GM19452 (cell line): ENCODE results near the gene CYP2A13.
"Not testable (repeated sequence)": the region's sequence is repeated elsewhere in the genome, so short reads cannot be mapped to it uniquely, and the experiment has no call there.

ENCODE experiments used
- ATAC-seq: cut with Tn5 transposase; IDR thresholded peaks from one replicate; pipeline ENCODE4 v1.9.1; 2021; ENCODE audit not compliant: unreplicated experiment

CYP2A13 gene

DNA sequence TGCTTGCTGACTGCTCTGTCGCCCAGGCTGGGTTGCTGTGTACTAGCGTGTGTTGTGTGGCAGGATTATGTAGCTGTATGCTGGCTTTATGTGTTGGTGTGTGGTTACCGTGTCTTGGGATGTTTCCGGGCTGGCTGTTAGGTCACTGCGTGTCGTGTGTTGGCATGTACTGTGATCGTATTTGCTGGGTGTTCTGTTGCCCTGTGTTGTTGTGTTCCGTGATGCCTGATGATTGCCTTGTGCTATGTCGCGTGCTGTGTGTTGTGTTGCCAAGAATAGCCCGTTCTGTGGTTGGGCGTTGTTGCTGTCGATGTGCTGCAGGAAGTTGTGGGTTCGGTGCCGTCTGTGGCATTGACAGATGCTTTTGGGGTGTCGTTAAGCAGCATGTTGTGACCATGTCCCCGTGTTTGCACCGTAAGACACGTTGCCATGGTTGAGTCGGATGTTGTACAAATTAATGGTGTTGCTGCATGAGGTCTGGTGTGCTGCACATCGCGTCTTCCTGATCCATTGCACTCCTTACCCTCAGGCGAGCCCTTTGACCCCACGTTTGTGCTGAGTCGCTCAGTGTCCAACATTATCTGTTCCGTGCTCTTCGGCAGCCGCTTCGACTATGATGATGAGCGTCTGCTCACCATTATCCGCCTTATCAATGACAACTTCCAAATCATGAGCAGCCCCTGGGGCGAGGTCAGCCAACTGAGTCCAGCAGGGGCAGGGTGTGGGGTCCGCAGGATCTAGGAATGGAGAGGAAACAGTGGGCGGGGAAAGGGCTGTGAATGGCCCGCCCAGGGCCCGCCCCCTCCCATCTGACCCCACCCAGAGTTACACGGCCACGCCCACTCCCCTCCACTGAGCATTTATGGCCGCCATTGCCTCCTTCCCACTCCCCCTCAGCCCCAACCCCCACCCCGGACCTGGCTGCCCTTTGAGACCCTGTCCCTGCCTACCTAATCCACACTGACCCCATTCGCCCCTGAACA lies 33.0 kb downstream of the CYP2A13 start:
- not testable (repeated sequence) for ATAC-seq

DNA sequence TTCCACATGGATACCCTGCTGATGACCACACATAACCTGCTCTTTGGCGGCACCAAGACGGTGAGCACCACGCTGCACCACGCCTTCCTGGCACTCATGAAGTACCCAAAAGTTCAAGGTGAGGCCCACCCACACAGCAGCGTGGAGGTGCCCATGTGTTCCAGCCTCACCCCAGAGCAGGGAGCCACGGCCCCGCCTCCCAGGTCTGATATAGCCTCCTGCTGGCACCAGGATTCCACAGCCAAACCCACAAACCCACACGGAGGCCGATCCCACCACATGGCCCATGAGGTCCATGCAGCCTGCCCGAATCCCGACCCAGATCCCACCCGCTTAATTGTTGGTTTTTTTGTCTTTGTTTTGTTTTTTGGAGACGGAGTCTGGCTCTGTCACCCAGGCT lies 34.6 kb downstream of the CYP2A13 start:
- not testable (repeated sequence) for ATAC-seq

DNA sequence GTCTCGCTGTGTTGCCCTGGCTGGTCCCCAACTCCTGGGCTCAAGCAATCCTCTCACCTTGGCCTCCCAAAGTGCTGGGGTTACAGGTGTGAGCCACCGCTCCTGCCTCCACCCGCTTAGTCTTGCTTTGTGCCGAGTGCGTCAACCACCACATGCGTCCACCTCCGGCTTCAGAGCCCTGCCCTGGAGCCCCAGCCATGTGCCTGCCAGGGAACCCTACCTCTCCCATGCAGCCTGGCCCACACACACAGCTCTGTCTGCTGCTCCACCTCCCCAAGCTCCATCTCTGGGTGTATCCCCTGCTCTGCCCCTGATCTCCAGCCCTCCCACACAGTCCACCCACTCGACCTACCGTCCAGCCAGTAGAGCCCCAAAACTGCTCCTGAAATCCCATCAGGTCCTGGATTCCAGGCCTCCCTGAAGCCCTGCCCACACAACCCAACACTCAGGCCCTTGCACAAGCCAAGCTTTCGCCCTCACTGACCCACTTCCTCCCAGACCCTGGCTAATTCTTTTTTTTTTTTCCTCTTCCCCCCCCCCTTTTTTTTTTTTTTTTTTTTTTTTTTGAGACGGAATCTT lies 35.6 kb downstream of the CYP2A13 start:
- no peak for ATAC-seq

DNA sequence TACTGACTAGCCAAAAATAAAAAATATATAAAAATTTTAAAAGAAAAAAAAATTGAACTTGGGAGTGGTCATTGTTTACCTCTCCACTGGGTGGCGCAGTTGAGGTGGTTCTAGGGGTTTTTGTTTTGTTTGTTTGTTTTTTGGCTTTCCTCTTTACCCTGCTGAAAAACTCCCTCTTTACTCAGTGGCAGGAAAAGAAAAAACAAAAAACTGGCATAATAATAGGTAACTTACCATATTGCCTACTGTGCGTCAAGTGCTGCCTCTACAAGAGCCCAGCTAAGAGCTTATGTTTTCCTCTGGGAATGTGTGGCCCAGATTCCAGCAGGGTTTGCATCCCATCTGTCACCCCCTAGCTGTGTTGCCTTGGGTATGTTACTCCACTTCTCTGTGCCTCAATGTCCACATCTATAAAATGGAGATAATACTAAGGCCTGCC lies 38.5 kb downstream of the CYP2A13 start:
- ATAC-seq = not testable (repeated sequence)

DNA sequence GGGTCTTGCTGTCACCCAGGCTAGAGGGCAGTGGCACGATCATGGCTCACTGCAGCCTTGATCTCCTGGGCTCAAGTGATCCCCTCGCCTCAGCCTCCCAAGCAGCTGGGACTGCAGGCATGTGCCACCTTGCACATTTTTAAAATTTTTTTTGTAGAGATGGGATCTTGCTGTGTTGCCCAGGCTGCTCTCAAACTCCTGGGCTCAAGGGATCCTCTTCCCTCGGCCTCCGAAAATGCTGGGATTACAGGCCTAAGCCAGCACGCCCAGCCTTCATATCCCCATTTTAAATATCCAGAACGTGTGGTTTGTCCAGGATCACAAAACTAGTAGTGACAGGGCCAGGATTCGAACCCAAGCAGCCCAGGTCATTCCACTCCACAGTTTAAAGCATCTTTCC lies 39.1 kb downstream of the CYP2A13 start:
- not testable (repeated sequence) for ATAC-seq

DNA sequence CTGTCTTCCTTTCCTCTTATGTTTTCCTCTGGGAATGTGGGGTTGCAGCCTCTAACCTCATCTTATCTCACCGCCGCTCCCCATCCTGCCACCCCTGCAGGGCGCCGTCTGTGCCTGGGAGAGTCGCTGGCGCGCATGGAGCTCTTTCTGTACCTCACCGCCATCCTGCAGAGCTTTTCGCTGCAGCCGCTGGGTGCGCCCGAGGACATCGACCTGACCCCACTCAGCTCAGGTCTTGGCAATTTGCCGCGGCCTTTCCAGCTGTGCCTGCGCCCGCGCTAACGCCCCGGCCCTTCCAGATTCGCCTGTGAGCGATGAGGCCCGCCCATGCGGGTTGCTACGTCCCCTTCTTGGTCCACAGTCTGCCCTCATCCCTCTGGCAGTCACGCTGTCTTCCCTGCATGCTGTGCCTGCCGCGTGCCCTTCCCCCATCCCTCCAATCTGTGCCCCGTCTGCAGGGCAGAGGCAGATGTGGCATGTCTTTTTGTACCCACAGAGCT lies 39.6 kb downstream of the CYP2A13 start:
- ATAC-seq = not testable (repeated sequence)

DNA sequence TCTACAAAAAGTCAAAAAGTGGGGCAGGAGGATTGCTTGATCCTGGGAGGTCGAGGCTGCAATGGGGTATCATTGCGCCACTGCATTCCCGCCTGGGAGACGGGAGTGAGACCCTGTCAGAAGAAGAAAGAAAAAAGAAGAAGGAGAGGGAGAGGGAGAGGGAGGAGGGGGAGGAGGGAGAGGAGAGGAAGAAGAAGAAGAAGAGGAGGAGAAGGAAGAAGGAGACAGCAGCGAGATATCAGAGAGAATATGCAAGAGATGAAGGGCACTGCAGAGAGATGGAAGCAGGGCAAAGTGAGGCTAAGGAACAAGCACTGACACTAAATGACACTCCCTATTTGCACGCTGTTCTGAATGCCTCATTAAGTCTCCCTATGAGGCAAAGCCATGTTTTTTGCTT lies 40.4 kb downstream of the CYP2A13 start:
- ATAC-seq = no peak

DNA sequence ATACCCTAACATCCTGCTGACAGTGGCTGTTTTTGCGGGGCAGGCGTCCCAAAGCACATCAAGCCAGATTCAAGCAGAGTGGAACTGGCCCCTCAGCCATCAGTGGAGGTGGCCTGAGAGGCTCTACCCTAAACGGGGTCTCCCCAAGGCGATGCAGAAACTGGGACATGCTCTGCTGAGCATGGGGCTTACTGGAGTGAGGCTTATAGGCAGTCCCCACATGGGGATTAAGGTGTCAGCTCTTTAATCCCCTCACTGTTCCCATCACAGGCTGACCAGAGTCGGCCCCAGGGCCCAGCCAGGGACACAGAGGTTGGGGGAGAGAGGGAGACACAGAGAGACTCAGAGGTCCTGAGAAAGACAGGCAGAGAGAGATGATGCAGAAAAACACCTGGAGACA lies 42.9 kb downstream of the CYP2A13 start:
- ATAC-seq = no peak

DNA sequence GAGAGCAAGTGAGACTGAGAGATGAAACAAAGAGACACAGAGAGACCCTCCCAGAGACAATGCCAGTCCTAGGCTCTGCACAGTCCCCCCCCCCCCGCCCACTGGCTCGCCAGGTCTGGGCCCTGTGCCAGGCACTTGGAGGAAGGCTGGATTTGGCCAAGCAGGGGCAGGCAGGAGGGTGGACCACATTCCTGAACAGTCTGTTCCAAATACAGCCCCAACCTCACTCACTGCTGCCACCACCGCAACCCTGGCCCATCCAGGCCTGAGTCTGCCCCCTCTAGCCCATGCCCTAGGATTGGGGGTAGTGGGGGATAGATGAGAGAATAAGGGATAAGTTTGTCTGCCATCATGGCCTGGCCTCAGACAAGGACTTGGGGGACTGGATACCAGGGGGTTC lies 45.0 kb downstream of the CYP2A13 start:
- ATAC-seq = no peak

DNA sequence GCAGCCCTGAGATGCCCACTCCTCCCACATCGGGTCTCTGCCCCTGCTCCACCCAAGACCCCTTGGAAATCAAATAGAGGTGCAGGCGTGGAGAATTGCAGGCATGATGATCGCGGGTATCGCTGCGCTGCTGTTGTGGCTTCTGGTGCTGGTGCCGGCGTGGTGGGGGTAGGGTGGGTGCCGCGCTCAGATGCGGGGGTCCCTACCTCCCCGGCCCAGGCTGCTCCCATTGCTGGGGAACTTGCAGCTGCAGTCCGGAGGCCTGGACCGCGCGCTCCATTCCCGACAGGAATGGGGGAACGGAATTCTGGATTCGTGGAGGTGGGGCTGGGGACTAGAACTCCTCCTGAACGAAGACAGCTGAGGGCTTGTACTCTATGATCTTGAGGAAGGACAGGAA lies 46.4 kb downstream of the CYP2A13 start:
- no peak for ATAC-seq

DNA sequence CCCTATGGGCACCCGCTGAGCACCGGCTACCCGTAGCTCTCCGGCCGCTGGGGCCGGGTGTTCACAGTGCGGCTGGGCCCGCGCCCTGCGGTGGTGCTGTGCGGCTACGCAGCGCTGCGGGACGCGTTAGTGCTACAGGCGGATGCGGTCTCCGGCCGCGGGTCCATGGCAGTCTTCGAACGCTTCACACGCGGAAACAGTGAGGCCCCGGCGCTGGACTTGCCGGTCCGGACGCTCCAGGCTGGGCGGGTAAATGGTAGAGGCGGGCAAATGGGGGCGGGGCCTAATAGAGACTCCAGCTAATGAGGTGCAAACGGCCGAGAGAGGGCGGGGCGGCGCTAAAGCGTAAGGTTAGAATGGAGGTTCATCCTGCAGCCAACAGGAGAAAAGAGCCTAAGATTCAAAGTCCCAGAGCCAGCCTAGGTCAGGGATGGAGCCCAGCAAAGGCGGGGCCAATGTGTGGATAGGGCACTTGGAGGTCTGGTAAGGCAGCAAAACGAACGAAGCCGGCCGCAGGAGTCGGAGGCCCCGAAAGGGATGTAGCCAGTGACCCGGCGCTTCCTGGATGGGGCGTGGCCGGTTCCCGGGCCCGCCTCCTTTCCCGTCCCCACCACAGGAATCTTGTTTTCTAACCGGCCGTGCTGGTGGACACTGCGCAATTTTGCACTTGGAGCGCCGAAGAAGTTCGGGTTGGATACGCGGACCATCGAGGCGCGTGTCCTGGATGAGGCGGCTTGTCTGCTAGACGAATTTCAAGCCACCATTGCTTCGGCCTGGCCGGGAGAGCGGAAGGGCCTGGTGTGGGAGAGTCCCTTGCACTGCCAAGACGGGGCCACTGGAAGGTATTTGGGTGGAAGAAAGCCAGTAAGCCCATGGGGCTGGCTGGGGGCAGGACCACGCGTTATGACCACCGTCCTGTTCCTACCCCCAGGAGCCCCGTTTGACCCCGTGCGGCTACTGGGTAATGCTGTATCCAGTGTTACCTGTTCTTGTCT lies 47.4 kb downstream of the CYP2A13 start:
- not testable (repeated sequence) for ATAC-seq

DNA sequence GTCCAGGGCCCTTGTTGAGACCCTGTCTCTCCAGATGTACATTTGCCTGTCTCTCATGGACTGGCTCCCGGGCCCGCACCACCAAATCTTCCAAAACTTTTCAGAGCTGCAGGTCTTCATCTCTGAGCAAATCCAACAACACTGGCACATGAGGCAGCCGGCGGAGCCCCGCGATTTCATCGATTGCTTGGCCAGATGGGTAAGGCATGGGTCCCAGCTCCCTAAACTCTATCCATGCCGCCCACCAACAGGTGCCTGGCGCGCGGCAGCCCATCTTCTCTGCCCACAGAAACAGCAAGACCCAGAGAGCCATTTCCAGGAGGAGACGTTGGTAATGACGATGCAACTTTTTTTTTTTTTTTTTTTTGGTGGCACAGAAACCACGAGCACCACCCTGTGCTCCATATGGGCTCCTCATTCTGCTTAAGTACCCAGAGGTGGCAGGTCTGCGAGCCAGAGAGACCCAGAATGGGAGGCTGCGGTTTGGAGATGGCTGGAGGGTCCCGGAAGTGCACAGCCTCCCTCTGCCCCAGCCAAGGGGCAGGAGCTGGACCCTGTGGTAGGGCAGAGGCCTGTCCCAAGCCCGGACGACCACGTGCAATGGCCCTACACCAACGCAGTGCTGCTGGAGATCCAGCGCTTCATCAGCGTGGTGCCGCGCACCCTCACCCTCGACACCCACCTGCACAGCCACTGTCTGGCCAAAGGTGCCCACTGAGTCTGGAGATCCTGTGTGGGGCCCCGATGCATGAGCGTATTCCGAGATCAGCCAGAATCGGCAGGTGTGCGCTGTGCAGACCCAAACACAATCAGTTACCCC lies 48.6 kb downstream of the CYP2A13 start:
- ATAC-seq = no peak

DNA sequence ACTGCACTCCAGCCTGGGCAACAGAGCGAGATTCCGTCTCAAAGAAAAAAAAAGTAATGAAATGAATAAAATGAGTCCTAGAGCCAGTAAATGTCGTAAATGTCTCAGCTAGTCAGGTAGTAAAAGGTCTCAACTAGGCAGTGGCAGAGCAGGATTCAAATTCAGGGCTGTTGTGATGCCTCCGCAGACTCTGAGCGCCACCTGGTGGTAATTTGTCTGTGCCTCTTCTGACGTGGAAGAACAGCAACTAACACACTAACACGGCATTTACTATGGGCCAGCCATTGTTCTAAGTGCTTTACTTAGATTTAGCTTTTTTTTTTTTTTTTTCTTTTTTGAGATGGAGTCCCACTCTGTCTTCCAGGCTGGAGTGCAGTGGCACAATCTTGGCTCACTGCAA lies 56.2 kb downstream of the CYP2A13 start:
- no peak for ATAC-seq
